Adrenal gland (tissue), 5 donors: ENCODE measurements around the gene ANK2.

Experiments
- CTCF ChIP-seq, 6 experiments: fragments of 450-650 bp in 4 of 6; fragments of 200-600 bp in 2 of 6; sonication (generic) in 1 of 6; IDR thresholded peaks; 1 replicate in 5 of 6; 2 replicates in 1 of 6; pipeline versions ENCODE4 v1.5.1 to v1.8.0; 2016 to 2021; ENCODE audit warnings: antibody characterized with exemption in 6 of 6, mild to moderate bottlenecking in 2 of 6, moderate library complexity in 1 of 6
- POLR2A ChIP-seq, 2 donors: fragments of 450-650 bp; IDR thresholded peaks; one replicate each; pipeline ENCODE4 v1.6.1; 2017; ENCODE audit warnings: antibody characterized with exemption in 2 of 2, mild to moderate bottlenecking in 2 of 2, moderate library complexity in 1 of 2
- donor health status: DM: no; HTN: no; CAD: no.

- TF ChIP-seq POLR2A (IDR thresholded peaks at IDR 0.05): no peak
- no peak for TF ChIP-seq CTCF (IDR thresholded peaks at IDR 0.05)
Measured at GRCh38 chr4:113356453-113356852, 307.0 kb downstream of the ANK2 start.
